HG03378 (cell line): ENCODE measurements around the gene ENKUR.
A peak's percentile ranks its signal among the peaks of the same experiment; 100 is the strongest.

ENCODE experiments used
- ATAC-seq: cut with Tn5 transposase; IDR thresholded peaks from one replicate; pipeline ENCODE4 v1.9.1; 2021; ENCODE audit warnings: mild to moderate bottlenecking, moderate library complexity; ENCODE audit not compliant: unreplicated experiment

Gene ENKUR

GRCh38 chr10:24951201-24952142, 64.5 kb downstream of the ENKUR start:
- ATAC-seq: no peak

GRCh38 chr10:24950439-24950838, 65.5 kb downstream of the ENKUR start:
- ATAC-seq: no peak

- no peak for ATAC-seq
Observed at GRCh38 chr10:24949616-24950015, 66.3 kb downstream of the ENKUR start.

- peak; percentile 71 for ATAC-seq
Observed at GRCh38 chr10:24947304-24948097, 68.5 kb downstream of the ENKUR start.

GRCh38 chr10:24944512-24945255, 71.3 kb downstream of the ENKUR start:
- ATAC-seq: no peak

- ATAC-seq: no peak
Observed at GRCh38 chr10:24938525-24938924, 77.4 kb downstream of the ENKUR start.

GRCh38 chr10:24938076-24938475, 77.9 kb downstream of the ENKUR start:
- no peak for ATAC-seq

GRCh38 chr10:24935504-24936292, 80.3 kb downstream of the ENKUR start:
- ATAC-seq: no peak
